Activated naive CD4-positive, alpha-beta T cell (primary cell): Measurements from ENCODE around the gene TRIM36.
A peak's percentile ranks its signal among the peaks of the same experiment; 100 is the strongest.

Experiments used
- DNase-seq, 4 experiments: peaks; one replicate each; lab custom pipeline; 2025; lab: John Stamatoyannopoulos, UW

TRIM36 gene

GRCh38 chr5:115169487-115170133, at the start of gene TRIM36:
TRIM36 (minus strand) TSS chr5:115169908; CDS start chr5:115169634, 274 bp downstream.
- peak; percentile 54 to 78 (median 64) for DNase-seq

- no peak for DNase-seq
These were observed 44.8 kb upstream of the TRIM36 start for GRCh38 chr5:115214541-115214940.

- DNase-seq, result no peak
These were observed 39.6 kb upstream of the TRIM36 start for GRCh38 chr5:115209279-115209678.

- DNase-seq, result no peak
These were observed 33.2 kb upstream of the TRIM36 start for GRCh38 chr5:115202952-115203351.

GRCh38 chr5:115196161-115196560, 26.5 kb upstream of the TRIM36 start:
- no peak for DNase-seq

- DNase-seq, result no peak
These were observed 25.0 kb upstream of the TRIM36 start for GRCh38 chr5:115194676-115195075.

- no peak for DNase-seq
These were observed 23.6 kb upstream of the TRIM36 start for GRCh38 chr5:115193295-115193694.

GRCh38 chr5:115192098-115192497, 22.4 kb upstream of the TRIM36 start:
- no peak for DNase-seq

GRCh38 chr5:115191474-115192031, 21.8 kb upstream of the TRIM36 start:
- DNase-seq, result no peak

- no peak for DNase-seq
These were observed 20.7 kb upstream of the TRIM36 start for GRCh38 chr5:115190388-115190787.

GRCh38 chr5:115189866-115190265, 20.2 kb upstream of the TRIM36 start:
- no peak for DNase-seq

- DNase-seq, result no peak
These were observed 17.1 kb upstream of the TRIM36 start for GRCh38 chr5:115186794-115187193.

- no peak for DNase-seq
These were observed 15.1 kb upstream of the TRIM36 start for GRCh38 chr5:115184770-115185169.

- DNase-seq, result no peak
These were observed 12.0 kb upstream of the TRIM36 start for GRCh38 chr5:115181757-115182156.

GRCh38 chr5:115180165-115180709, 10.5 kb upstream of the TRIM36 start:
- DNase-seq, result no peak

- DNase-seq, result no peak
These were observed 9.9 kb upstream of the TRIM36 start for GRCh38 chr5:115179394-115180164.

- no peak for DNase-seq
These were observed 9.3 kb upstream of the TRIM36 start for GRCh38 chr5:115179030-115179393.

- DNase-seq, result no peak
These were observed 1.3 kb upstream of the TRIM36 start for GRCh38 chr5:115170929-115171510.

GRCh38 chr5:115170134-115170928, 623 bp upstream of the TRIM36 start:
- DNase-seq, result no peak

- DNase-seq, result no peak
These were observed 750 bp downstream of the TRIM36 start for GRCh38 chr5:115168829-115169486.

GRCh38 chr5:115166744-115167393, 2.8 kb downstream of the TRIM36 start:
- no peak for DNase-seq
